Osteoblast (primary cell): ENCODE results near the gene JAG2. TPM values are rescaled to one million over a fixed set of nuclear protein-coding genes. Genes with fewer than 3 reads are reported as not detected.

Experiments
- DNase-seq: peaks from one replicate; pipeline ENCODE4 v3.0.0; 2011; ENCODE audit warnings: low spot score, mixed read lengths; ENCODE audit not compliant: insufficient read length; ENCODE audit errors: missing footprints
- H2AFZ ChIP-seq: 2 replicates; pipeline ENCODE4 v1.6.0; 2011; ENCODE audit warnings: mild to moderate bottlenecking, low read length
- H3K27ac ChIP-seq: 2 replicates; pipeline ENCODE4 v1.5.1; 2011; ENCODE audit warnings: mild to moderate bottlenecking, low read depth, low read length, moderate library complexity
- H3K27me3 ChIP-seq: 2 replicates; pipeline ENCODE4 v1.6.0; 2012; ENCODE audit warnings: mild to moderate bottlenecking, control low read depth, inconsistent platforms, low read length, moderate library complexity; ENCODE audit not compliant: insufficient read depth
- H3K36me3 ChIP-seq: 2 replicates; pipeline ENCODE4 v1.5.1; 2011; ENCODE audit warnings: mild to moderate bottlenecking, low read length, control low read depth, moderate library complexity; ENCODE audit not compliant: insufficient read depth
- H3K4me1 ChIP-seq: 2 replicates; pipeline ENCODE4 v1.5.1; 2011; ENCODE audit warnings: mild to moderate bottlenecking, low read length, control low read depth, moderate library complexity; ENCODE audit not compliant: insufficient read depth
- H3K4me2 ChIP-seq: 2 replicates; pipeline ENCODE4 v1.6.0; 2011; ENCODE audit warnings: mild to moderate bottlenecking, low read length; ENCODE audit not compliant: insufficient read depth
- H3K4me3 ChIP-seq: fragments of 200-600 bp; sonication (generic); 3 replicates; pipeline ENCODE4 v1.5.1; 2012; ENCODE audit warnings: mild to moderate bottlenecking, low read length, inconsistent platforms; ENCODE audit not compliant: insufficient read depth
- H3K79me2 ChIP-seq: 2 replicates; pipeline ENCODE4 v1.6.0; 2012; ENCODE audit warnings: mild to moderate bottlenecking, low read length, control low read depth, inconsistent platforms; ENCODE audit not compliant: insufficient read depth
- H3K9me3 ChIP-seq: 2 replicates; pipeline ENCODE4 v1.5.1; 2011; ENCODE audit warnings: low read depth, low read length, control low read depth
- H4K20me1 ChIP-seq: 2 replicates; pipeline ENCODE4 v1.6.0; 2012; ENCODE audit warnings: mild to moderate bottlenecking, low read length, control low read depth; ENCODE audit not compliant: insufficient read depth
- CTCF ChIP-seq: IDR thresholded peaks from 2 replicates; pipeline ENCODE4 v1.5.1; 2011; ENCODE audit warnings: mild to moderate bottlenecking, low read depth, low read length, moderate library complexity; ENCODE audit errors: extremely low read depth
- total RNA-seq: library from RNA; depleted of rRNA; stranded (reverse); fragments of >200 nt; gene quantifications from 2 replicates; pipeline ENCODE4 v1.2.3, GENCODE V29; 2012

Gene JAG2
- total RNA-seq, 1 donor: 3.3 TPM

- no peak overlapping the region for H3K4me2 ChIP-seq
- no peak overlapping the region for H3K4me3 ChIP-seq
- no peaks in the 10 kb centered on the region for H3K79me2 ChIP-seq
- no peaks in the 10 kb centered on the region for H3K27me3 ChIP-seq
- no peaks in the 10 kb centered on the region for H3K36me3 ChIP-seq
- H4K20me1 ChIP-seq: peaks cover 14% of the 10 kb centered on the region
- TF ChIP-seq CTCF: no peak
- H3K27ac ChIP-seq: no peak overlapping the region
- H2AFZ ChIP-seq: no peak overlapping the region
- DNase-seq: no peak
- no peaks in the 10 kb centered on the region for H3K9me3 ChIP-seq
- H3K4me1 ChIP-seq: no peaks in the 10 kb centered on the region
Observed at GRCh38 chr14:105214324-105214915, 45.8 kb upstream of the JAG2 start.

GRCh38 chr14:105213361-105213760 is 44.8 kb upstream of the JAG2 start:
- no peaks in the 10 kb centered on the region for H3K27me3 ChIP-seq
- H3K36me3 ChIP-seq: no peaks in the 10 kb centered on the region
- H3K79me2 ChIP-seq: no peaks in the 10 kb centered on the region
- H3K4me2 ChIP-seq: no peak overlapping the region
- no peak for TF ChIP-seq CTCF
- H3K4me1 ChIP-seq: no peaks in the 10 kb centered on the region
- H3K9me3 ChIP-seq: no peaks in the 10 kb centered on the region
- H2AFZ ChIP-seq: no peak overlapping the region
- peaks cover 14% of the 10 kb centered on the region for H4K20me1 ChIP-seq
- no peak overlapping the region for H3K27ac ChIP-seq
- no peak overlapping the region for H3K4me3 ChIP-seq
- no peak for DNase-seq

- Histone ChIP-seq H3K4me3 (no peak overlapping the region), H3K9me3 (no peaks in the 10 kb centered on the region), H3K36me3 (no peaks in the 10 kb centered on the region), H3K27me3 (no peaks in the 10 kb centered on the region), H3K27ac (no peak overlapping the region), H4K20me1 (peaks cover 14% of the 10 kb centered on the region), H3K4me2 (no peak overlapping the region), H3K4me1 (no peaks in the 10 kb centered on the region), H2AFZ (no peak overlapping the region), H3K79me2 (no peaks in the 10 kb centered on the region)
- TF ChIP-seq CTCF: no peak
- no peak for DNase-seq
Observed at GRCh38 chr14:105212541-105213300, 44.1 kb upstream of the JAG2 start.

GRCh38 chr14:105211758-105212089 is 43.1 kb upstream of the JAG2 start:
- Histone ChIP-seq H3K36me3 (no peaks in the 10 kb centered on the region), H4K20me1 (peaks cover 14% of the 10 kb centered on the region), H3K4me3 (no peak overlapping the region), H3K79me2 (no peaks in the 10 kb centered on the region), H3K4me1 (no peaks in the 10 kb centered on the region), H2AFZ (no peak overlapping the region), H3K27ac (no peak overlapping the region), H3K27me3 (no peaks in the 10 kb centered on the region), H3K9me3 (no peaks in the 10 kb centered on the region), H3K4me2 (no peak overlapping the region)
- no peak for TF ChIP-seq CTCF
- DNase-seq: no peak
